H1 (cell line): Measurements from ENCODE around the gene TTC32. TPM values are rescaled to one million over a fixed set of nuclear protein-coding genes. Genes with fewer than 3 reads are reported as not detected.

Source experiments
- CTCF ChIA-PET: fragments of 300-600 bp; sonication (Branson Sonifier 250); formaldehyde crosslinking; loops from one replicate; lab custom pipeline; 2021; ENCODE audit not compliant: partially characterized antibody; lab: Charles Lee
- POLR2A ChIA-PET: fragments of 300-600 bp; sonication (Branson Sonifier 250); formaldehyde crosslinking; loops from one replicate; lab custom pipeline; 2021; ENCODE audit warnings: inconsistent platforms; ENCODE audit not compliant: partially characterized antibody; lab: Charles Lee
- DNase-seq, 2 experiments: peaks; one replicate each; pipeline versions ENCODE4 v3.0.0 to v3.0.0-alpha.2; 2010 to 2022; ENCODE audit warnings: low spot score in 2 of 2, low read depth in 1 of 2, mixed read lengths in 1 of 2
- FAIRE-seq: peaks from 2 replicates; lab custom pipeline; 2011; peaks lifted over from hg19 to GRCh38; lab: Jason Lieb, UNC
- H2AFZ ChIP-seq: 2 replicates; pipeline ENCODE4 v1.8.1; 2012; ENCODE audit warnings: low read length, inconsistent platforms
- H2AK5ac ChIP-seq: 2 replicates; pipeline ENCODE4 v1.6.1; 2013; ENCODE audit warnings: low read depth, low read length
- H2BK120ac ChIP-seq: replicated peaks from 2 replicates; pipeline ENCODE3; 2013; ENCODE audit warnings: low read depth, low read length, inconsistent platforms
- H2BK12ac ChIP-seq: 2 replicates; pipeline ENCODE4 v1.6.1; 2013; ENCODE audit warnings: low read depth, low read length
- H2BK15ac ChIP-seq: 2 replicates; pipeline ENCODE4 v1.6.1; 2013; ENCODE audit warnings: low read length
- H2BK20ac ChIP-seq: 2 replicates; pipeline ENCODE4 v1.6.1; 2013; ENCODE audit warnings: low read length
- H2BK5ac ChIP-seq: 2 replicates; pipeline ENCODE4 v1.6.1; 2013; ENCODE audit warnings: low read depth, low read length
- H3K14ac ChIP-seq: 2 replicates; pipeline ENCODE4 v1.6.1; 2013; ENCODE audit warnings: inconsistent platforms; ENCODE audit not compliant: insufficient read length
- H3K18ac ChIP-seq: 2 replicates; pipeline ENCODE4 v1.6.1; 2013; ENCODE audit warnings: low read length; ENCODE audit errors: extremely low read depth
- H3K23ac ChIP-seq: 2 replicates; pipeline ENCODE4 v1.6.1; 2013; ENCODE audit warnings: inconsistent platforms; ENCODE audit not compliant: insufficient read length
- H3K23me2 ChIP-seq: 2 replicates; pipeline ENCODE4 v1.6.1; 2013; ENCODE audit warnings: low read depth, low read length
- H3K27ac ChIP-seq: 2 replicates; pipeline ENCODE4 v1.6.1; 2011; ENCODE audit warnings: low read depth, low read length, inconsistent platforms
- H3K27me3 ChIP-seq, 4 experiments: replicated peaks in 1 of 4; 1 replicate in 1 of 4; 2 replicates in 3 of 4; pipeline versions ENCODE4 v1.6.1 to v1.8.1; 2011 to 2013; ENCODE audit warnings: low read length in 3 of 4, mild to moderate bottlenecking in 3 of 4, inconsistent platforms in 2 of 4, mixed read lengths in 2 of 4, moderate library complexity in 1 of 4; ENCODE audit not compliant: control insufficient read depth in 3 of 4, insufficient read depth in 3 of 4; ENCODE audit errors: extremely low read depth in 1 of 4
- H3K36me3 ChIP-seq, 4 experiments: 2 replicates each; pipeline versions ENCODE4 v1.6.1 to v1.8.1; 2011 to 2013; ENCODE audit warnings: mild to moderate bottlenecking in 4 of 4, low read length in 3 of 4, moderate library complexity in 2 of 4, control low read depth in 1 of 4, inconsistent platforms in 1 of 4; ENCODE audit not compliant: insufficient read depth in 4 of 4, control insufficient read depth in 2 of 4
- H3K4ac ChIP-seq: replicated peaks from 2 replicates; pipeline ENCODE3; 2013; ENCODE audit warnings: low read length, low read depth, mixed read lengths, inconsistent platforms; ENCODE audit not compliant: insufficient read length
- H3K4me1 ChIP-seq, 4 experiments: replicated peaks in 1 of 4; 1 replicate in 1 of 4; 2 replicates in 3 of 4; pipeline versions ENCODE4 v1.6.1 to v1.8.1; 2011 to 2013; ENCODE audit warnings: low read length in 3 of 4, inconsistent platforms in 2 of 4, mixed read lengths in 1 of 4; ENCODE audit not compliant: insufficient read depth in 4 of 4, control insufficient read depth in 3 of 4
- H3K4me2 ChIP-seq, 2 experiments: 2 replicates each; pipeline versions ENCODE4 v1.6.1 to v1.8.1; 2011 to 2013; ENCODE audit warnings: low read depth in 2 of 2, low read length in 2 of 2, control low read depth in 1 of 2, inconsistent platforms in 1 of 2, mild to moderate bottlenecking in 1 of 2; ENCODE audit not compliant: insufficient read depth in 1 of 2
- H3K4me3 ChIP-seq, 4 experiments: fragments of 200-600, 300-600 bp in 1 of 4; sonication (generic), shearing (Covaris generic), sonication (Bioruptor Twin) in 1 of 4; 2 replicates each; pipeline versions ENCODE4 v1.5.1 to v1.8.1; 2011 to 2016; ENCODE audit warnings: low read length in 4 of 4, low read depth in 3 of 4, control low read depth in 2 of 4, inconsistent platforms in 2 of 4, mild to moderate bottlenecking in 2 of 4, mixed read lengths in 1 of 4, moderate library complexity in 1 of 4; ENCODE audit not compliant: insufficient read depth in 2 of 4; ENCODE audit errors: extremely low read depth in 1 of 4
- H3K56ac ChIP-seq: replicated peaks from 2 replicates; pipeline ENCODE3; 2013; ENCODE audit warnings: low read depth, mild to moderate bottlenecking, mixed read lengths, low read length, inconsistent platforms; ENCODE audit not compliant: insufficient read length
- H3K79me1 ChIP-seq: 2 replicates; pipeline ENCODE4 v1.6.1; 2013; ENCODE audit warnings: low read depth, low read length, control low read depth
- H3K79me2 ChIP-seq, 2 experiments: 2 replicates each; pipeline versions ENCODE4 v1.6.1 to v1.8.1; 2012 to 2013; ENCODE audit warnings: low read length in 2 of 2, mild to moderate bottlenecking in 2 of 2, inconsistent platforms in 1 of 2; ENCODE audit not compliant: insufficient read depth in 2 of 2, control insufficient read depth in 1 of 2
- H3K9ac ChIP-seq, 4 experiments: replicated peaks in 1 of 4; 1 replicate in 1 of 4; 2 replicates in 3 of 4; pipeline versions ENCODE4 v1.6.1 to v1.8.1; 2011 to 2013; ENCODE audit warnings: low read depth in 3 of 4, low read length in 3 of 4, control low read depth in 2 of 4, mild to moderate bottlenecking in 2 of 4, moderate library complexity in 2 of 4, inconsistent platforms in 1 of 4; ENCODE audit errors: extremely low read depth in 1 of 4
- H3K9me3 ChIP-seq, 2 experiments: 2 replicates each; pipeline versions ENCODE4 v1.6.1 to v1.8.1; 2012 to 2013; ENCODE audit warnings: mild to moderate bottlenecking in 2 of 2, moderate library complexity in 2 of 2, control low read depth in 1 of 2, inconsistent platforms in 1 of 2, low read depth in 1 of 2, low read length in 1 of 2, mixed read lengths in 1 of 2; ENCODE audit not compliant: insufficient read depth in 2 of 2
- H4K20me1 ChIP-seq, 2 experiments: replicated peaks in 1 of 2; 2 replicates each; pipeline versions ENCODE3 to v1.8.1; 2011 to 2013; ENCODE audit warnings: inconsistent platforms in 2 of 2, low read length in 2 of 2, mild to moderate bottlenecking in 1 of 2; ENCODE audit not compliant: insufficient read depth in 2 of 2, control insufficient read depth in 1 of 2
- H4K5ac ChIP-seq: 2 replicates; pipeline ENCODE4 v1.6.1; 2013; ENCODE audit warnings: low read length, low read depth, mixed read lengths, inconsistent platforms; ENCODE audit not compliant: insufficient read length
- H4K8ac ChIP-seq: 2 replicates; pipeline ENCODE4 v1.8.0; 2013; ENCODE audit warnings: mild to moderate bottlenecking, moderate library complexity, low read length, inconsistent platforms; ENCODE audit not compliant: insufficient read depth; ENCODE audit errors: extremely low read depth
- H4K91ac ChIP-seq: replicated peaks from 2 replicates; pipeline ENCODE3; 2013; ENCODE audit warnings: low read length, mixed read lengths, inconsistent platforms; ENCODE audit not compliant: insufficient read length
- FOSL1 ChIP-seq: IDR thresholded peaks from 2 replicates; pipeline ENCODE4 v1.6.1; 2011; ENCODE audit warnings: mild to moderate bottlenecking, low read depth, low read length, moderate library complexity; ENCODE audit not compliant: insufficient read depth
- NANOG ChIP-seq: IDR thresholded peaks from 2 replicates; pipeline ENCODE4 v1.6.1; 2011; ENCODE audit warnings: low read length, low read depth, mild to moderate bottlenecking, inconsistent platforms; ENCODE audit not compliant: insufficient read depth, poor library complexity, severe bottlenecking
- NRF1 ChIP-seq: IDR thresholded peaks from 2 replicates; pipeline ENCODE4 v1.6.1; 2011; ENCODE audit warnings: mild to moderate bottlenecking, low read depth, low read length, improper control_type of control experiment
- RNF2 ChIP-seq: fragments of 200-900, 300-1000 bp; sonication (generic); IDR thresholded peaks from 2 replicates; pipeline ENCODE4 v1.7.1; 2016; ENCODE audit warnings: borderline replicate concordance, low read depth, mild to moderate bottlenecking, antibody characterized with exemption, low read length; ENCODE audit not compliant: poor library complexity, severe bottlenecking; ENCODE audit errors: missing control alignments
- RXRA ChIP-seq: IDR thresholded peaks from 2 replicates; pipeline ENCODE4 v1.6.1; 2011; ENCODE audit warnings: low read depth, mild to moderate bottlenecking, low read length, moderate library complexity; ENCODE audit not compliant: insufficient read depth
- SUZ12 ChIP-seq: fragments of 200-600 bp; sonication (generic); IDR thresholded peaks from 2 replicates; pipeline ENCODE4 v1.6.1; 2012; ENCODE audit warnings: mild to moderate bottlenecking, inconsistent platforms, low read length, moderate library complexity, mixed read lengths
- ZNF274 ChIP-seq: IDR thresholded peaks from 2 replicates; pipeline ENCODE4 v1.7.0; 2012; ENCODE audit warnings: low read length, borderline replicate concordance; ENCODE audit errors: extremely low read depth
- WGBS, 2 experiments: shearing (Covaris generic) in 1 of 2; methylation state at CpG; one replicate each; pipeline versions ENCODE4 v1.1.6 to v1.1.7; 2013 to 2015; ENCODE audit warnings: low lambda C conversion rate in 2 of 2, mixed read lengths in 2 of 2, inconsistent platforms in 1 of 2, low coverage in 1 of 2, missing lambda C conversion rate in 1 of 2; ENCODE audit not compliant: insufficient replicate concordance in 2 of 2, insufficient coverage in 1 of 2, insufficient read length in 1 of 2; ENCODE audit errors: extremely low coverage in 1 of 2, missing lambda C conversion rate in 1 of 2; 5-methylcytosine and 5-hydroxymethylcytosine counted together
- polyA plus RNA-seq, 7 experiments: library from polyadenylated mRNA; depleted of rRNA in 3 of 7; stranded (reverse) in 5 of 7; unstranded in 2 of 7; fragments of >200 nt in 5 of 7; fragments of 200-250 nt in 2 of 7; gene quantifications; 1 replicate in 5 of 7; 2 replicates in 1 of 7; 4 replicates in 1 of 7; pipeline versions ENCODE4 v1.2.1 to v1.2.3, GENCODE V29; 2011 to 2013; ENCODE audit warnings: missing spikeins in 2 of 7, mixed read lengths in 2 of 7
- total RNA-seq: library from RNA; stranded (reverse); fragmentation: NEBNext Ultra II Directional; extraction: Animal tissue kit (Norgen Biotek cat#: 25700); gene quantifications from 2 replicates; pipeline ENCODE4 v1.2.1, GENCODE V29; 2021

TTC32 gene
- total and polyA plus RNA-seq, 2 of the 8 experiments (the other 6 are each of a cell fraction or from before 2014, with no cell fraction given), result 6.8 to 8.7 TPM

DNA sequence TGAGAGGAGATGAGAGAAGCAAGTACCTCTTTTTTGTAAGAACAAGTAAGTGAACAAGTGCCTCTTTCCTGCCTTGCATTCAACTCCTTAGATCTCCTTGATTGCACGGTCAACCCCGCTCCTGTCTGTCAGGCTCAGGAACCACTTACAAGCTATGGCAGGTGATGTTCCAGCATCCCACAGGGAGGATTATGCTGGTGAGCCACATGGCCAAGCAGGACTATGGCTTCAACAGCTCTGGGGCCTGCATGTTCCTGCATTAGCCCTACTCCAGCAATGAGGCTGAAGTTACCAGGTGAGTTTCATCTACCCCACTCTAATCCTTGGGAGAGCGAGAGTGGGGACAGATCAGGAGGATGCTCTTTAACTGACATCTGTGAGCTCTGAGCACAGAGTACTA, 29.5 kb downstream of the TTC32 start:
- Histone ChIP-seq H2BK15ac (no peak overlapping the region), H2AFZ (no peak overlapping the region), H3K9ac (no peak overlapping the region), H2BK20ac (no peak overlapping the region), H2BK12ac (no peak overlapping the region), H3K79me2 (no peaks in the 10 kb centered on the region), H4K91ac (no peak overlapping the region), H3K79me1 (no peaks in the 10 kb centered on the region; the same call in 1 of the 2 replicates), H4K20me1 (no peaks in the 10 kb centered on the region), H4K8ac (no peak overlapping the region), H3K36me3 (no peaks in the 10 kb centered on the region), H3K56ac (no peak overlapping the region), H3K27ac (no peak overlapping the region), H2BK120ac (no peak overlapping the region), H3K4me3 (no peak overlapping the region), H3K14ac (no peak overlapping the region), H3K4me1 (peaks cover 0 to 6% (median 2%) of the 10 kb centered on the region in 4 experiments; a peak in 3 of 7 replicates), H3K18ac (no peak overlapping the region), H2BK5ac (no peak overlapping the region), H2AK5ac (no peak overlapping the region), H3K9me3 (no peaks in the 10 kb centered on the region), H3K4me2 (no peak overlapping the region), H3K23ac (no peak overlapping the region), H3K4ac (no peak overlapping the region), H3K23me2 (peaks cover 6% of the 10 kb centered on the region; the same call in 1 of the 2 replicates), H4K5ac (no peak overlapping the region), H3K27me3 (peaks cover 0 to 26% (median 23%) of the 10 kb centered on the region in 4 experiments; a peak in 6 of 7 replicates)
- TF ChIP-seq ZNF274 (no peak), NRF1 (no peak), RNF2 (no peak), NANOG (no peak), RXRA (no peak), SUZ12 (no peak), FOSL1 (no peak)
- POLR2A ChIA-PET, result no interaction called here
- WGBS, 2 experiments, result 83% methylated on average over 3 of the region's 3 CpGs; no CpG with 5 or more reads in 1 of the 2 experiments
- CTCF ChIA-PET, result interaction anchor here (1.0 to 5.5 kb wide), 5 partner anchors 8 to 512 kb away, joined by 3 to 33 read pairs (median 3); no protein-coding TSS in a partner anchor
- DNase-seq (no peak), FAIRE-seq (no peak)
